OCI-M2 (cell line): ENCODE data around the gene SLC25A17.
"Not testable (repeated sequence)": the region's sequence is repeated elsewhere in the genome, so short reads cannot be mapped to it uniquely, and the experiment has no call there.

Experiments used
- DNase-seq: peaks from one replicate; lab custom pipeline; 2025; ENCODE audit not compliant: unreplicated experiment; lab: John Stamatoyannopoulos, UW

The SLC25A17 gene

DNA sequence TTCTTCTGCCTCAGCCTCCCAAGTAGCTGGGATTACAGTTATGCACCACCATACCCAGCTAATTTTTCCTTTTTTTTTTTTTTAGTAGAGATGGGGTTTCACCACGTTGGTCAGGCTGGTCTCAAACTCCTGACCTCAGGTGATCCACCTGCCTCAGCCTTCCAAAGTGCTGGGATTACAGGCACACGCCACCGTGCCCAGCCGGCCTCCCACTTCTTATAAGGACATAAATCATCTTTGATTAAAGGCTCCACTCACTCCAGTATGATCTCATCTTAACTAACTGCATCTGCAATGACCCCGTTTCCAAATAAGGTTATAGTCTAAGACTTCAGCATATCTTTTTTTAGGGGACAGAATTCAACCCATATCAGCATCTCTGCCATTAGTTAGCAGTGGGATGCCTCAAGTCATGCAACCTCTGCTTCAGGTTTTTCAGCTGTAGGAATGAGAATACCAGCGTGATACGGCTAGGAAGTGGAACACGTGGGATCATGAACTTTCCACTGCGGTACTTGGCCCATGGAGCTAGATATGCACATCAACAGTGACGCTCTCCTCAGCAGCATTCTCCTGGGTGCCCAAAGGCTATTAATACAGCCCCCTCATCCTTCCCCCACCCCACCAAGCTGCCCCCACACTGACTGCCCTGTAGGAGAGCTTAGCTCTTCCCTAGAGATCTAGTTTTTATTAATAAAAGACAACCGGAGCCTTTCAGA is 98.4 kb downstream of the SLC25A17 start:
- no peak for DNase-seq

DNA sequence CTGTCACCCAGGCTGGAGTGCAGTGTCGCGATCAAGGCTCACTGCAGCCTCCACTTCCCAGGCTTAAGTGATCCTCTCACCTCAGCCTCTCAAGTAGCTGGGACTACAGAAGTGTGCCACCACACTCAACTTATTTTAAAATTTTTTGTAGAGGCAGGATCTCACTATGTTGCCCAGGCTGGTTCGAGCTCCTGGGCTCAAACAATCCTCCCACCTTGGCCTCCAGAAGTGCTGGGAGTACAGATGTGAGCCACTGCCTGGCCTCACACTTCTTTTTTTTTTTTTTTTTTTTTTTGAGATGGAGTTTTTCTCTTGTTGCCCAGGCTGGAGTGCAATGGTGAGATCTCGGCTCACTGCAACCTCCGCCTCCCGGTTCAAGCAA is 99.0 kb downstream of the SLC25A17 start:
- DNase-seq = not testable (repeated sequence)
